ENCODE measurements around the gene SCN10A.

SCN10A gene

DNA sequence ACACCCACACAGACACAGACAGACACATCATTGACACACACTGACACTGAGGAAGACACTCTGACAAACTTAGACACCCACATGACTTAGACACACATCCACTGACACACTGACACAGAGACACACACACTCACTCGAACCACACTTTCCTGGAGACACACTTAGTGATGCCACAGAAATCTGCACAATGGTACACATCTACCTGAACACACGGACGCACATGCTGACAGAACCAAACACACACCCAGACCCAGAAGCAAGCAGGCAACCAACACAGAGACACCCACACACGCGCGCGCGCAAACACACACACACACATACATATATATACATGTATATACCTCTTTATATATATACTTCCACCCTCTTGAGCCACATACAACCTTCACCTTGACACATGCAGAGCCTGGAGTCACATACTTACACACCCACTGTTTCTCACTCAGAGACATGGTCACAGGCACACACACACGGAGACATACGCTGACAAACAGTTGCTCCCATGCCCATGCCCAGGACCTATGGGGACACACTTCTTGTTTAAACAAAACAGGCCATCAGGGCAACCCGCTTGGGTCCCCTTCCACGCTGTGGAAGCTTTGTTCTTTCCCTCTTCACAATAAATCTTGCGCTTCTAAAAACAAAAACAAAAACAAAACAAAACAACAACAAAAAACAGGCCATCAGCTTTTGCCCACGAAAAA lies 165.6 kb downstream of the SCN10A start:
- TF ChIP-seq, protein P1, sequence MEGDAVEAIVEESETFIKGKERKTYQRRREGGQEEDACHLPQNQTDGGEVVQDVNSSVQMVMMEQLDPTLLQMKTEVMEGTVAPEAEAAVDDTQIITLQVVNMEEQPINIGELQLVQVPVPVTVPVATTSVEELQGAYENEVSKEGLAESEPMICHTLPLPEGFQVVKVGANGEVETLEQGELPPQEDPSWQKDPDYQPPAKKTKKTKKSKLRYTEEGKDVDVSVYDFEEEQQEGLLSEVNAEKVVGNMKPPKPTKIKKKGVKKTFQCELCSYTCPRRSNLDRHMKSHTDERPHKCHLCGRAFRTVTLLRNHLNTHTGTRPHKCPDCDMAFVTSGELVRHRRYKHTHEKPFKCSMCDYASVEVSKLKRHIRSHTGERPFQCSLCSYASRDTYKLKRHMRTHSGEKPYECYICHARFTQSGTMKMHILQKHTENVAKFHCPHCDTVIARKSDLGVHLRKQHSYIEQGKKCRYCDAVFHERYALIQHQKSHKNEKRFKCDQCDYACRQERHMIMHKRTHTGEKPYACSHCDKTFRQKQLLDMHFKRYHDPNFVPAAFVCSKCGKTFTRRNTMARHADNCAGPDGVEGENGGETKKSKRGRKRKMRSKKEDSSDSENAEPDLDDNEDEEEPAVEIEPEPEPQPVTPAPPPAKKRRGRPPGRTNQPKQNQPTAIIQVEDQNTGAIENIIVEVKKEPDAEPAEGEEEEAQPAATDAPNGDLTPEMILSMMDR (IDR thresholded peaks at IDR 0.05) = no peak

DNA sequence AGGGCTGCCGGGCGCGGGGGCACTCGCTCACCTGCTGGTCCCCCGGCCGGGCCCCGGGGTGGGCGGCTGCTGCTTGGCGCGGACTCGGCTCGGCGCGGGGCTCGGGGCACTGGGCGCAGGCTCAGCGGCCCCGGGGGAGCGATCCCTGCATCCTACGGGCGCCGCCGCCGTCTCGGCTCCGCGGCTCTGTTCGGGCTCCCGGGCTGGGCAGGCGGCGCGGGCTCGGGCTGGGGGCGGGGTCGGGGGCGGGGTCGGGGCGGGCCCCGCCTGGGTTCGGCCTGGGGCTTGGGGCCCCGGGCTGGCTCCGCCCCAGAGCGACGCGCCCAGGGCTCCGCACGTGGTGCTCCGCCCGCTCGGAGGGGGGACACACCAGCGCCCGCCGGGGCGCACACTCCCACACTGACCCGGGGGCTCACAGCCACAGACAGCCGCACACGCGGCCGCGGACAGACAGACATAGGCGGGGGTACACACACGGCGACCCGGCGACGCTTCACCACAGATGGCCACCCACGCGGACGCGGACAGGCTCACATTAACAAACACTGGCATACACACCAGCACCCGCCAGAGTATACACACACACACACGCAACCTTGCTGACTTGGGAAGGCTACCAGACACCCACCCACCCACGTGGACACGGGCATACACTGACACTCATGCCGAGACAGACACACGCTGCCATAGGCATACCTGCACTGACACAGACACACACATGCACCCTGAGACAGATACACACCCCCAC lies 166.3 kb downstream of the SCN10A start, which contains the start of gene SCN5A:
TSS of gene SCN5A (minus strand) at position 188 of the 748 bp plus-strand sequence. CDS start 16,380 bp downstream, outside the sequence.
- TF ChIP-seq, protein P1 (IDR thresholded peaks at IDR 0.05) = no peak

GRCh38 chr3:38648659-38649499 lies 167.1 kb downstream of the SCN10A start:
- TF ChIP-seq, protein P1 (IDR thresholded peaks at IDR 0.05) = no peak

GRCh38 chr3:38648024-38648658 lies 167.9 kb downstream of the SCN10A start:
- TF ChIP-seq, protein P1 (IDR thresholded peaks at IDR 0.05) = no peak

- TF ChIP-seq, protein P1 (IDR thresholded peaks at IDR 0.05) = no peak
These were observed 168.6 kb downstream of the SCN10A start for GRCh38 chr3:38647217-38647970.
